ENCODE results near the gene KDM6B. TPM values are rescaled to one million over a fixed set of nuclear protein-coding genes. Genes with fewer than 3 reads are reported as not detected.

Gene KDM6B, protein sequence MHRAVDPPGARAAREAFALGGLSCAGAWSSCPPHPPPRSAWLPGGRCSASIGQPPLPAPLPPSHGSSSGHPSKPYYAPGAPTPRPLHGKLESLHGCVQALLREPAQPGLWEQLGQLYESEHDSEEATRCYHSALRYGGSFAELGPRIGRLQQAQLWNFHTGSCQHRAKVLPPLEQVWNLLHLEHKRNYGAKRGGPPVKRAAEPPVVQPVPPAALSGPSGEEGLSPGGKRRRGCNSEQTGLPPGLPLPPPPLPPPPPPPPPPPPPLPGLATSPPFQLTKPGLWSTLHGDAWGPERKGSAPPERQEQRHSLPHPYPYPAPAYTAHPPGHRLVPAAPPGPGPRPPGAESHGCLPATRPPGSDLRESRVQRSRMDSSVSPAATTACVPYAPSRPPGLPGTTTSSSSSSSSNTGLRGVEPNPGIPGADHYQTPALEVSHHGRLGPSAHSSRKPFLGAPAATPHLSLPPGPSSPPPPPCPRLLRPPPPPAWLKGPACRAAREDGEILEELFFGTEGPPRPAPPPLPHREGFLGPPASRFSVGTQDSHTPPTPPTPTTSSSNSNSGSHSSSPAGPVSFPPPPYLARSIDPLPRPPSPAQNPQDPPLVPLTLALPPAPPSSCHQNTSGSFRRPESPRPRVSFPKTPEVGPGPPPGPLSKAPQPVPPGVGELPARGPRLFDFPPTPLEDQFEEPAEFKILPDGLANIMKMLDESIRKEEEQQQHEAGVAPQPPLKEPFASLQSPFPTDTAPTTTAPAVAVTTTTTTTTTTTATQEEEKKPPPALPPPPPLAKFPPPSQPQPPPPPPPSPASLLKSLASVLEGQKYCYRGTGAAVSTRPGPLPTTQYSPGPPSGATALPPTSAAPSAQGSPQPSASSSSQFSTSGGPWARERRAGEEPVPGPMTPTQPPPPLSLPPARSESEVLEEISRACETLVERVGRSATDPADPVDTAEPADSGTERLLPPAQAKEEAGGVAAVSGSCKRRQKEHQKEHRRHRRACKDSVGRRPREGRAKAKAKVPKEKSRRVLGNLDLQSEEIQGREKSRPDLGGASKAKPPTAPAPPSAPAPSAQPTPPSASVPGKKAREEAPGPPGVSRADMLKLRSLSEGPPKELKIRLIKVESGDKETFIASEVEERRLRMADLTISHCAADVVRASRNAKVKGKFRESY (N-terminal part only)
- total RNA-seq (100 to 1,000 TPM; 207 to 231 TPM), total RNA-seq (45.0 to 226 reads per million in 2 donors)

DNA sequence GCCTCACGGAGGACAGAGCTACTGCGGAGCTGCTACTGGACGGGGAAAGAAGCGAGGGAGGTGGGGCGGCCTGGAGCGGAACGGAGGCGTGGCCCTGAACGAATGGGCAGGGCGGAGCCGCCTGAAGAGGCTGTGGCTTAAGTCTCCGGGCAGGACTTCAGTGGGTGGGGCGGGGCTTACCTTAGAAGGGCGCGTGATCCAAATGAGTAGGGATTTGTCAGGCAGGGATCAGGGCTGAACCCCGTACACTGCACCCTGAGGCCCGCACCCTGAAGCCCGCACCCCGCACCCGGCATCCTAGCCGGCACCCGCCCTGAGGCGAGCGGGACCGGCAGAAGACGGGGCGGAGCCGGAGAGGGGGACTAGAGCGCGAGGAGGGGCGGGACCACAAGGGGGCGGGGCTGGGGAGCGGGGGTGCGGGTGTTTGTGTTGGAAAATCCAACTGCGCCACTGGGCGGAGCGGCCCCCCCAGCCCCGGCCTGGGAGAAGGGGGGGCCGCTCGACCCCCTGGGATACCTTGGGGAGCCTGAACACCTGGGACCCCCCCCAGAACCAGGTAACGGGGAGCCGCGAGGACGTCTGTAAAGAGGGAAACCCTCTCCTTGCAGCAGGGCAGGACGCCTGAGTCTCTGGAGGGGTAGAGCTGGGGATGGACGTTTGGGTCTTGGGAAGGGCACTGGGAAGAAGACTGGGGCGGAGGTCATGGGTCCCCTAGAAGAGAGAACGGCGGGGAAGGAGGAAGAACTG is at the start of gene KDM6B:
Gene KDM6B (plus strand): TSS at position 423 of the 747 bp plus-strand sequence. CDS start 11,338 bp downstream, outside the sequence.
- H3K4me1 Mint-ChIP-seq = peaks cover 43% of the 10 kb centered on the region
- DNase-seq (peak; percentile 72 to 83 (median 80)), ATAC-seq (peak; percentile 58)
- H3K9me3 ChIP-seq (ENCODE audit: control insufficient read depth, low read length, poor library complexity, severe bottlenecking) = no peaks in the 10 kb centered on the region
- peaks cover 5% of the 10 kb centered on the region for H3K27me3 Mint-ChIP-seq
- H3K36me3 Mint-ChIP-seq (ENCODE audit: low read depth) = peaks cover 2% of the 10 kb centered on the region
- peak within 1 kb of the TSS; percentile 100 for H3K27ac Mint-ChIP-seq
- H3K4me3 Mint-ChIP-seq = peak within 1 kb of the TSS; percentile 98

DNA sequence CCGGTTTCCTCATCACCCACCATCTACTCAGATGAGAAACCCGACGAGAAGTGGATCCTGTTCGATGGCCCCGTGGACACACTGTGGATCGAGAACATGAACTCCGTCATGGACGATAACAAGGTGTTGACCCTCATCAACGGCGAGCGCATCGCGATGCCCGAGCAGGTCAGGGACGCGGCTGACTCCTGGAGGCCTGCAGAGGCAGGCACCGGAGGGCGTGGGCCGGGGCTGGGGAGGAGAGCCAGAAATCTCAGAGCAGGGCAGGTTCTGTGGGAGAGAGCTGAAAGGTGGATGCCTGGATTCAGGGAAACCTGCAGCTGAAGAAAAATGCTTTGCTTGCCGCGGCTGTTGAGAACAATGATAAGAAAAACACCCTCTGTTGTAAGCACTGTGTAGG is 47.2 kb upstream of the KDM6B start:
- no peaks in the 10 kb centered on the region for H3K4me1 Mint-ChIP-seq
- H3K36me3 Mint-ChIP-seq (ENCODE audit: low read depth) = no peaks in the 10 kb centered on the region
- H3K9me3 ChIP-seq (ENCODE audit: control insufficient read depth, low read length, poor library complexity, severe bottlenecking) = no peaks in the 10 kb centered on the region
- peaks cover 13% of the 10 kb centered on the region for H3K27me3 Mint-ChIP-seq
- ATAC-seq = no peak
- no peak for DNase-seq
- no peak overlapping the region for H3K27ac Mint-ChIP-seq
- no peak overlapping the region for H3K4me3 Mint-ChIP-seq

DNA sequence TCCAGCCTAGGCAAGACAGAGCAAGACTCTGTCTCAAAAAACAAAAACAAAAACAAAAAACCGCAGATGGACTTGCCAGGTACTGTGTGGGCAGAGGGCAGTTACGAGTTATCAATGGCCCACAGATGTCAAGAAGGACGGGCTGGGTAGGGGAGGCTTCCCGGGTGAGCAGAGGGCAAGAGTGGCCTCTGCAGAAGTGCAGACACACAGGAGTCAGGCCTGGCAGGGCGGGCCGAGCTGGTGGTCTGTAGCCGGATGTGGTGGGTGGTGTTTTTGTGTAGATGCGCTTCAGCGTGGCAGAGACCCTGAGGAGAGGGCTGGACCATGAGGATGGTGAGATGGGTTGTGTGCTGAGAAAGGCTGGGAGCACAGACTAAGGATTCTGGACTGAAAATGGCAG is 44.9 kb upstream of the KDM6B start:
- ATAC-seq = no peak
- DNase-seq = no peak

DNA sequence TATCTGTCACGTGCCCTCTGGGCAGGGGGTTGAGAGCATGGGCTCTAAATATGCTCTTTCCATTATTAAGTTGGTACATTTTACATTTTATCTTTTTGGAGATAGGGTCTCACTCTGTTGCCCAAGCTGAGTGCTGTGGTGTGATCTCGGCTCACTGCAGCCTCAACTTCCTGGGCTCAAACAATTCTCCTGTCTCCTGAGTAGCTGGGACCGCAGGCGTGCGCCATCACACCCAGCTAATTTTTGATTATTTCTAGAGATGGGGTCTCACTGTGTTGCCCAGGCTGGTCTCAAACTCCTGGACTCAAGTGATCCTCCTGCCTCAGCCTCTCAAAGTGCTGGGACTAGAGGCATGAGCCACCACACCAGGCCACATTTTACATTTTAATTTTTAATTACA is 43.9 kb upstream of the KDM6B start:
- no peak for ATAC-seq
- Mint-ChIP-seq H3K27me3 (peaks cover 17% of the 10 kb centered on the region), H3K4me1 (no peaks in the 10 kb centered on the region)

More for the DNA sequence above, 44.9 kb upstream of the KDM6B start:
- Mint-ChIP-seq H3K4me1 (no peaks in the 10 kb centered on the region), H3K36me3 (ENCODE audit: low read depth) (no peaks in the 10 kb centered on the region), H3K27ac (no peak overlapping the region), H3K4me3 (no peak overlapping the region), H3K27me3 (peaks cover 17% of the 10 kb centered on the region)
- no peaks in the 10 kb centered on the region for H3K9me3 ChIP-seq (ENCODE audit: control insufficient read depth, low read length, poor library complexity, severe bottlenecking)

DNA sequence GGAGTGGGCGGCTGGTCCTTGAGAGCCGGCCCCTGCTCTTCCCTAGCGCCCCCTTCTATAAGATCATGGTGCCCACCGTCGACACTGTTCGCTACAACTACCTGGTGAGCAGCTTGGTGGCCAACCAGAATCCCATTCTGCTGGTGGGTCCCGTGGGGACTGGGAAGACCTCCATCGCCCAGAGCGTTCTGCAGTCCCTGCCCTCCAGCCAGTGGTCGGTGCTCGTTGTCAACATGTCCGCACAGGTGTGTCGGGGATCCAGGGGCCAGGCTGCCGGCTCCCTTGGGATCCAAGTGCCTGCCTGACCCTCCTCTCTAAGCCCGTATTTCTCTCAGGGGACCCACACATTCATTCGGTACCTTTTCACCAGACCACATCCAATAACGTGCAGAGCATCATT is 41.4 kb upstream of the KDM6B start:
- no peaks in the 10 kb centered on the region for H3K9me3 ChIP-seq (ENCODE audit: control insufficient read depth, low read length, poor library complexity, severe bottlenecking)
- no peaks in the 10 kb centered on the region for H3K4me1 Mint-ChIP-seq
- DNase-seq (no peak), ATAC-seq (no peak)
- H3K36me3 Mint-ChIP-seq (ENCODE audit: low read depth) = peaks cover 2% of the 10 kb centered on the region
- H3K27me3 Mint-ChIP-seq = peaks cover 19% of the 10 kb centered on the region
- no peak overlapping the region for H3K27ac Mint-ChIP-seq
- H3K4me3 Mint-ChIP-seq = no peak overlapping the region

More for the DNA sequence above, 43.9 kb upstream of the KDM6B start:
- H3K27ac Mint-ChIP-seq = no peak overlapping the region
- DNase-seq = no peak
- H3K4me3 Mint-ChIP-seq = no peak overlapping the region
- H3K36me3 Mint-ChIP-seq (ENCODE audit: low read depth) = no peaks in the 10 kb centered on the region
- H3K9me3 ChIP-seq (ENCODE audit: control insufficient read depth, low read length, poor library complexity, severe bottlenecking) = no peaks in the 10 kb centered on the region

DNA sequence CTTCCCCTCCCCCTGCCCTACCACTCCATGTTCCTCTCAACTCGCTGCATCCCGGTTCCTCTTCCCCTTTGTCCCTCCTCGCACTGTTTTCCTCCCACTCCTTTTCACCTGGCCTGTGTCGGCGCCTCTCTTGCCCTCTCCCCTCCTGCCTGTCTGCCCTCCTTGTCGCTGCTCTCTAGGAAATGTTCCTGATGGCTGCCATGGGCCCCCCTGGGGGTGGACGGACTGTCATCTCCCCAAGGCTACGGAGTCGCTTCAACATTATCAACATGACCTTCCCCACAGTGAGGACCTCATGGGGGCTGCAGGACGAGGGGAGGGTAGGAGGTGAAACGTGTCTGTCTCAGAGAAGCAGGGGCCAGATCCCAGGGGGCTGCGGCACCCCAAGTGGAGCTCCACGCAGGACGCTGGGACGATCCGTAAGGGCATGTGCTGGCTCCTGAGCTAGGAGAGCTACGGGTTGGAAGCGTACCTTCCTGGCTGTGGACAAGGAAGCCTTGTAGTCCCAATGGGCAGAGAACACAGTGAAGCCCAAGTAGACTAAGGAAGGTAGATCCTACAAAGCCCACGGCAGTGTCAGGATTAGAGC is 39.8 kb upstream of the KDM6B start:
- Mint-ChIP-seq H3K4me3 (no peak overlapping the region), H3K27ac (no peak overlapping the region)

DNA sequence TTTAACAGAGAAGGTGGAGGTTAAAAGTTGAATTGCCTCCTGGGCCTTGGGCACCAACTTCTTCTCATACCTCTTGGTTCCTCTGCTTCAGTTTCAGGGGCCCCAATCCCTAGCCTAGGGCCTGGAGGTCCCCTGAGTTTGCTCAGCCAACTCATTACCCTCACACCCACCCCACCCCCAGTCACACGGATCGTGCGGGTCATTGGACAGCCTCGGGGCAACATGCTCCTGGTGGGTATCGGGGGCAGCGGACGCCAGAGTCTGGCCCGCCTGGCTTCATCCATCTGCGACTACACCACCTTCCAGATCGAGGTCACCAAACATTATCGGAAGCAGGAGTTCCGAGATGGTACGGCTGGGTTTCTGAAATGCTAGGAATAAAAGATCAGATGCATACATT is 36.0 kb upstream of the KDM6B start:
- no peak for ATAC-seq
- Mint-ChIP-seq H3K4me3 (no peak overlapping the region), H3K36me3 (ENCODE audit: low read depth) (peaks cover 2% of the 10 kb centered on the region), H3K4me1 (peaks cover 2% of the 10 kb centered on the region), H3K27me3 (peaks cover 30% of the 10 kb centered on the region), H3K27ac (no peak overlapping the region)
- no peaks in the 10 kb centered on the region for H3K9me3 ChIP-seq (ENCODE audit: control insufficient read depth, low read length, poor library complexity, severe bottlenecking)
- no peak for DNase-seq

More for the DNA sequence above, 39.8 kb upstream of the KDM6B start:
- H3K4me1 Mint-ChIP-seq = no peaks in the 10 kb centered on the region
- peaks cover 2% of the 10 kb centered on the region for H3K36me3 Mint-ChIP-seq (ENCODE audit: low read depth)
- ATAC-seq (no peak), DNase-seq (no peak)
- peaks cover 28% of the 10 kb centered on the region for H3K27me3 Mint-ChIP-seq
- no peaks in the 10 kb centered on the region for H3K9me3 ChIP-seq (ENCODE audit: control insufficient read depth, low read length, poor library complexity, severe bottlenecking)

DNA sequence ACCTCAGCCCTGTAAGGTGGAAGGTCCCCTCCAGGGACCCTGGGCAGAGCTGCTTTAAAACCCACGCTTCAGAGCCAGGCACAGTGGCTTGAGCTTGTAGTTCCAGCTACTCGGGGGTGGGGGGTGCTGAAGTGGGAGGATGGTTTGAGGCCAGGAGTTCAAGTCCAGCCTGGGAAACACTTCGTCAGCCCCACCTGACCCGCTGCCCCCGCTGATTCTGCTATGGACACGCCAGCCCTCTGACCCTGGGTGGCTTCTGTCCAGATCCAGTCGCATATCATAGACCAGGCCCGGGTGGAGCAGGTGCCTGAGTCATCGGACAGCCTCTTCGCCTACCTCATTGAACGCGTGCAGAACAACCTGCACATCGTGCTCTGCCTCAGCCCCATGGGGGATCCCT is 35.2 kb upstream of the KDM6B start:
- H3K27ac Mint-ChIP-seq = no peak overlapping the region
- ATAC-seq = no peak
- H3K4me3 Mint-ChIP-seq = no peak overlapping the region
- peaks cover 35% of the 10 kb centered on the region for H3K27me3 Mint-ChIP-seq
- DNase-seq = no peak
- H3K4me1 Mint-ChIP-seq = peaks cover 2% of the 10 kb centered on the region
- H3K36me3 Mint-ChIP-seq (ENCODE audit: low read depth) = peaks cover 3% of the 10 kb centered on the region
- H3K9me3 ChIP-seq (ENCODE audit: control insufficient read depth, low read length, poor library complexity, severe bottlenecking) = no peaks in the 10 kb centered on the region

DNA sequence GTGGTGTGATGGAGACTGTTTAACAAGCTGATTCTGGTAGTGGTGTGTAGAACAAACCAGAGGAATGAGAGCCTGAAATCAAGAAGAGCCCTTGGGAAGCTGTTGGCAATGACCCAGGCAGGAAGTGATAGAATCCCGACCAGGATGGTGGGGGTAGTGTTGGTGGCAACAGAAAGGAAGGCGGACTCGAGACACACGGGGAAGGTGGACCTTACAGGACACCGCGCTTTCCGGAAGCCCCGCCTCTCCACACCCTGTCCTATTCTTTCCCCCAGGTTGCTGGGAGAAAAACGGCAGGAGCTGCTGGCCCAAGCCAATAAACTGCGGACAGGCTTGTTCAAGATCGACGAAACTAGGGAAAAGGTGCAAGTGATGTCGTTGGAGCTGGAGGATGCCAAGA is 30.0 kb upstream of the KDM6B start:
- DNase-seq (no peak), ATAC-seq (no peak)
- peaks cover 4% of the 10 kb centered on the region for H3K4me1 Mint-ChIP-seq
- H3K9me3 ChIP-seq (ENCODE audit: control insufficient read depth, low read length, poor library complexity, severe bottlenecking) = no peaks in the 10 kb centered on the region
- no peak overlapping the region for H3K4me3 Mint-ChIP-seq
- H3K27ac Mint-ChIP-seq = no peak overlapping the region
- H3K36me3 Mint-ChIP-seq (ENCODE audit: low read depth) = peaks cover 3% of the 10 kb centered on the region
- peaks cover 54% of the 10 kb centered on the region for H3K27me3 Mint-ChIP-seq

DNA sequence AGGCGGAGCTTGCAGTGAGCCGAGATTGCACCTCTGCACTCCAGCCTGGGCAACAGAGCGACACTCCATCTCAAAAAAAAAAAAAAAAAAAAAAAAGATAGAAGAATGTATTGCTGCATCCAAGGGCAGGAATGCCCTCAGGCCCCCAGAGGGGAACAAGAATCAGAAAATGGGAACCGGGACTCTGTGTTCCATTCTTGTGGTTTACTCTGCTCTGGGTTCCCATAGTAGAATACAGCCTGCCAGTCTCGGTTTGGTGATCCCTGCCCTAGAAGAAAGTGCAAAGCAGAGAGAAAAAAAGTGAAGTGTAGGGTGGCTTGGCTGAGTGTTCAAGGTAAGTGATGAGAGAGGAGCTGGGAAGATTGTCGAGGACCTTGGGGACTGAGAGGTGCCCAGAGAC is 27.4 kb upstream of the KDM6B start:
- no peak for DNase-seq

DNA sequence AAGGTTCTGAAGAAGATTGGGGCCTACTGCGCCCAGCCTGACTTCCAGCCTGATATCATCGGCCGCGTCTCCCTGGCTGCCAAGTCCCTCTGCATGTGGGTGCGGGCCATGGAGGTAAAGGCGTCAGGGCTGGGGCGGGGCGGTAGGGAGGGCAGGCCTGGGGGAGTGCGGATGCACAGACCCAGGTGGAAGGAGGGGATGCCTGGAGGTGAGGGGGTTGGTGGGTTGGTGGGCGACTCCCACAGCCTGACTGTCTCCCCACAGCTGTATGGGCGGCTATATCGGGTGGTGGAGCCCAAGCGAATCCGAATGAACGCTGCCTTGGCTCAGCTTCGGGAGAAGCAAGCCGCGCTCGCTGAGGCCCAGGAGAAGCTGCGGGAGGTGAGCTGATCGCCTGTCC is 26.8 kb upstream of the KDM6B start:
- H3K9me3 ChIP-seq (ENCODE audit: control insufficient read depth, low read length, poor library complexity, severe bottlenecking) = no peaks in the 10 kb centered on the region
- ATAC-seq (no peak), DNase-seq (no peak)
- Mint-ChIP-seq H3K4me1 (peaks cover 2% of the 10 kb centered on the region), H3K27me3 (peaks cover 57% of the 10 kb centered on the region), H3K27ac (no peak overlapping the region), H3K4me3 (no peak overlapping the region), H3K36me3 (ENCODE audit: low read depth) (peaks cover 6% of the 10 kb centered on the region)

More for the DNA sequence above, 27.4 kb upstream of the KDM6B start:
- Mint-ChIP-seq H3K27me3 (peaks cover 57% of the 10 kb centered on the region), H3K4me3 (no peak overlapping the region), H3K27ac (no peak overlapping the region), H3K4me1 (peaks cover 4% of the 10 kb centered on the region), H3K36me3 (ENCODE audit: low read depth) (peaks cover 6% of the 10 kb centered on the region)
- no peak for ATAC-seq
- H3K9me3 ChIP-seq (ENCODE audit: control insufficient read depth, low read length, poor library complexity, severe bottlenecking) = no peaks in the 10 kb centered on the region

DNA sequence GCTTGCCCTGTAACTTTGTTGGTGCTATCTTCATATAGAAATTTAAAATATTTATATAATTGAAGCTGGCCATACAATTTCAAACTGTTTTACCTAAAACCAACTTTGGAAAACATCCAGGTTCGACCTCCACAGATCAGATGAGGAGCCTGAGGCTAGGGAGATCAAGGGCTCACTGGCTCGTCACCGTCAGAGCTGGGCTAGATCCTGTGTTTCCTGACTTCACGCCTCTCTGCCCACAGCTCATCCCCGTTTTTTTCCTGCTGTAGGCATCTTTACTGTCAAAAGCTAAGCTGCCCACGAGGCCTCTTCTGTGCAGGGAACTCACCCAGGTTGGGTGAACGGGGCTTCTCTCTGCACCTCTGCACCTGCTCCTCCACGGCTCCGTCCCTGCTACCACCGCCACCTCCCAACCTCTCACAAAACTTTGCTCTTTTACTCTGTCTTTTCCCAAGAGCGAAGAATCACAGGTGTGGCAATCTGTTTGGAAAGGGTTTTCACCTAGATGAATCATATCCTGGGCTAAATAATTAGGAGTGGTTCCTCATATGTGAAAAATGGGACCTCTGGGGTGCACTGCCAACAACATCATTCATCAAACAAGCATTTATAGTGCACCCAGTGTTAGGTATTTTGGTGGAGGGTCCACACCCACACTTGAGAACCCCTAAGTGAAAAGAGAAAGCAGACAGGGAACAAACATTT is 24.8 kb upstream of the KDM6B start:
- Mint-ChIP-seq H3K4me1 (peaks cover 2% of the 10 kb centered on the region), H3K4me3 (no peak overlapping the region), H3K27ac (no peak overlapping the region), H3K36me3 (ENCODE audit: low read depth) (peaks cover 4% of the 10 kb centered on the region), H3K27me3 (peaks cover 42% of the 10 kb centered on the region)
- ATAC-seq = no peak
- no peaks in the 10 kb centered on the region for H3K9me3 ChIP-seq (ENCODE audit: control insufficient read depth, low read length, poor library complexity, severe bottlenecking)
- no peak for DNase-seq
